NCI-H1417 treated with DMSO at 0.1 percent for 48 hours (cell line): Measurements from ENCODE around the gene POLR3F.
"Not testable (repeated sequence)": the region's sequence is repeated elsewhere in the genome, so short reads cannot be mapped to it uniquely, and the experiment has no call there.

Experiments
- DNase-seq: peaks from one replicate; lab custom pipeline; 2025; lab: John Stamatoyannopoulos, UW

Gene POLR3F

DNA sequence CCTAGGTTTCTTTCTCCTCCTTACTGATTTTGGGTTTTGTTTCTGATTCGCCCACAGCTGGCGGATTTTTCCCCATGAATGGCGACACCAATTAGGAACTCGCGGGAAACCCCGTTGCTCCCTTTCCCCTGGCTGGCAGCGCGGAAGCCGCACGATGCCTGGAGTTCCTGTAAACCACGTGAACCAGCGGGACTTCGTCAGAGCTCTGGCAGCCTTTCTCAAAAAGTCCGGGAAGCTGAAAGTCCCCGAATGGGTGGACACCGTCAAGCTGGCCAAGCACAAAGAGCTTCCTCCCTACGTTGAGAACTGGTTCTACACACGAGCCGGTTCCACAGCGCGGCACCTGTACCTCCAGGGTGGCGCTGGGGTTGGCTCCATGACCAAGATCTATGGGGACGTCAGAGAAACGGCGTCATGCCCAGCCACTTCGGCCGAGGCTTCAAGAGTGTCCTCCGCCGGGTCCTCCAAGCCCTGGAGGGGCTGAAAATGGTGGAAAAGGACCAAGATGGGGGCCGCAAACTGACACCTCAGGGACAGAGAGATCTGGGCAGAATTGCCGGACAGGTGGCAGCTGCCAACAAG lies 37.4 kb downstream of the POLR3F start:
- DNase-seq = no peak

DNA sequence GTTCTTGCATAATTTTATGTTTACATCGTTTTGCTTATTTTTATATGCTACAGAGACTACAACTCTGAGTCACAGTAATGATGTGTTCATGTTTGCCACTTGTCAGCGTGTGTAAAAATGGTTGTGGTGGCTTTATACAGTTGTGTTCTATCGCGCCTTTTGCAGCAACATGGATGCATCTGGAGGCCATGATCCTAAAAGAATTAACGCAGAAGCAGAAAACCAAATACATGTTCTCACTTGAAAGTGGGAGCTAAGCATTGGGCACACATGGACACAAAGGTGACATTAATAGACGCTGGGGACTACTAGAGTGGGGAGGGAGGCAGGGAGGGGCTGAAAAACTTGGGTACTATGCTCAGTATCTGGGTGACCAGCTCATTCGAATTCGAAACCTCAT lies 39.6 kb downstream of the POLR3F start:
- peak; percentile 20 for DNase-seq

DNA sequence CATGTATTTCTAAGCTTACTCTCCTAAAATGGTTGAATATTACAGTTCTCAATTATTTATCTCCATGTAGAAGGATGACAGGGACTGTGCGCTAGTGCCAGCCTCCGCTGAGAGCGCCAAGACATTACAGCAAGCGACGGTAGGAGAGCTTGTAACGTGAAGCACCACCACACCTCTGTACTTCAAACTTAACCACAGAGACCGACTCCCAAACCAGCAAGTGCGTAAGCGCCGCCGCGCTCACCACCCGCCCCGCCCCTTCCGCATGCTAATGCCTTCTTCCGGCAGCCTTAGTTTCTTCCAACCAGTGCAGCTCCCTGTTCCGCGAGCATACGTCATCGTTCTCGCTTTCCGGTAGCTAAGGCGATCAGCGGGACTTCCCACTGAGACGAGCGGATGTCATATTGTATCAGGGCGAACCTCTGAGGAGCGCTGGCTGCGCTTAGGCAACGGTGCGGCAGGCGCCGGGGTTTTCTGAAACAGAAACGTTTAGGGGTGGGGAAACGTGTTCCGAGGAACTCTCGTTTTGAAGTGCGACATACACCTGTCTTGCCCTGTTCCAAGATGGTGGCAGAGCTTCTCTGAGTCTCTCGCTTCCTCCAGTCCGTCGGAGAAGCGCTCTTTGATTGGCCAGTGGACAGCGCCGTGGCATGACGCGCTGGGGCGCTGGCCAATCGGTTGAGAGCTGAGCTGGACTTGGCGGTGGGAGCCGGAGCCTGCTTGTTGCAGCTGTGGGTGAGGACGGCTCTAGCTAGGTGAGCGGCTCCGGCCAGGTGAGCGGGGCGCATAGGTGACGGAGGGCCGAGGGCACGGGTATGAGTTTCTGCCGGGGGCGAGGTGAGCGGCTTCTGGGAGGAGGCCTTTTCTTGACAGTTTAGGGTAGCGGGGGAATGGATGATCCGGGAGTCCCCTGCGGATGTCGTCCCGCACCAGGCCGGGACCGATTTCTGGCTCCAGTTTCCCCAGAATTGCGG lies 40.3 kb downstream of the POLR3F start, which contains the start of gene SEC23B:
Gene SEC23B, plus strand, starts transcription at position 723 of the 974 bp plus-strand sequence. CDS start 2,896 bp downstream, outside the sequence.
- peak; percentile 97 for DNase-seq

DNA sequence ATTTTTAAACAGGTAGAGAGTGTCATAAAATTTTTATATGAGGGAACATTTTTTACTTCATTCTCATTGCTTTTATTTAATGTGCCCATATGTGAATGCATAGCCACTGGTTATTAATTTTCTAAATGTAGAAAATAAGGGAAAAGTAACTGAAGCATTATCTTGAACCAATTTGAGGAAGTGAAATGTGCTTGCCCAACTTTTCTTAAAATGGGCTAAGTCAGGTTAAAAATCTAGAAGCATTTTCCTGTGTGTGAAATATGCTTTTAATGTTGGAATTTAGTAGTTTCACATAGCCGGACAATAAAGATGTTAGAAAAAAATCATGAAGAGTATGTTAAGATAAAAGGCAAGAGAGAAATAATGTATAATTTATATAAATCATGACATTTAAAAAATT lies 44.4 kb downstream of the POLR3F start:
- DNase-seq = no peak

DNA sequence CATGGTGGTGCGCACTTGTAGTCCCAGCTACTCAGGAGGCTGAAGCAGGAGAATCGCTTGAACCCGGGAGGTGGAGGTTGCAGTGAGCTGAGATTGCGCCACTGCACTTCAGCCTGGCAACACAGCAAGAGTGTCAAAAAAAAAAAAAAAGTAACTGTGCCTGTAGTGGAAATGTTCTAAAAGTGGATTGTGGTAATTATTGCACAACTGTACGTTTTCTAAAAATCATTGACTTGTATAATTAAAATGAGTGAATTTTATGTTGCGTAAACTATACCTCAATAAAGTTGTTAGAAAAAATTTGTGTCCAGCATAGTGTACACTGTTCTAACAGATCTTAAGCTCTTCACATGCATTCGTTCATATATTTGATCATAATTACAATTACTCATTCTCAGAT lies 46.0 kb downstream of the POLR3F start:
- no peak for DNase-seq

DNA sequence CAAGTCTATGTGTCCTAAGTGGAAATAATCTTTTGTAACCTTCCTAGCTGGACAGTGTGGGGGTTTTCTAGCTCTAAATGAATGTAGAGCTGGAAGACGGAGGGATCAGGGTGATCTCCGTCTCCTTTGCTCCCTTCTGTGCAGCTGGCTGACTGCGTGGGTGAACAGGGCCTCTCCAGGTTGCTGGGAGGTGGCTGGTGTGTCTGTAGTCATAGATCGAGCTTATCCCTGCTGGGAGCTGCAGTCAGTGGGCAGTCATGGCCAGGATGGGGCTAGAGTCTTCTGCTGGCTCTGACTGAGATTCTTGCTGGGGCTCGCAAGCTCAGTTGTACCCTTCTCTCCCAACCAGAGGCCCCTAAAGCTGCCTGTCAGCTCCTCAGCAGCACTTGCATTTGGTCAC lies 46.9 kb downstream of the POLR3F start:
- DNase-seq = no peak

DNA sequence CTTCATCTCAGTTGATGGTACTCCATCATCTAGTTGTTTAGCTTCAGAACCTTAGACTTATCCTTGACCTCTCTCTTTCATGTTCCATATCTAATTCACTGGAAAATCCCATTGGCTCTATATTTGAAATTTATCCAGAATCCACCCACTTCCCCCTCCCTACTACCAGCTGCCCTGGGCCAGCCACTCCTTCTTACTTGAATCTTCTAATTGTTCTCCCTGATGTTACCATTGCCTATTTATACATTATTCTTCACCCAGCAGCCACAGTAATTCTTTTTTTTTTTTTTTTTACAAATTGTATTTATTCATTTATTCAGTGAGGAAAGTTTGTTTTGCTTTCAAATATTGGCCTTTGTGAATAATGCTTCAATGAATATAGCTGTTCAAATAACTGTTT lies 48.8 kb downstream of the POLR3F start:
- DNase-seq = no peak

DNA sequence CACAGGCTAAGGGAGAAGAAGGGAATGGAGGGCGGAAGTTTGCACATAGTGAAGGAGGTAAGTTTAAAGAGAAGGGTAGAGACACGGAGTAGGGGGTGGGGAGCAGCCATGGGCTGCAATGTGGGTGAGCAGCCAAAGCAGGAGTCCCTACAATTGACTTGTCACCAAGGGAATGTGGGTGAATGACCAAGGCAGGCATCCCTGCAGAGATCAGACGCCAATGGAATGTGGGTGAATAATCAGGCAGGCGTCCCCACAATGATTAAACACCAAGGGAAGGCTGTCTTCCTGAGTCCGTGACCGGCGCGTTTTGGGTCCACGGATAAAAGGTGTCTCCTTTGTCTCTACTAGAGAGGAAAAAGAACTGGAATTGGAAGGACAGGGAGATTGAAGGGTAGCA lies 54.9 kb downstream of the POLR3F start:
- DNase-seq = not testable (repeated sequence)

DNA sequence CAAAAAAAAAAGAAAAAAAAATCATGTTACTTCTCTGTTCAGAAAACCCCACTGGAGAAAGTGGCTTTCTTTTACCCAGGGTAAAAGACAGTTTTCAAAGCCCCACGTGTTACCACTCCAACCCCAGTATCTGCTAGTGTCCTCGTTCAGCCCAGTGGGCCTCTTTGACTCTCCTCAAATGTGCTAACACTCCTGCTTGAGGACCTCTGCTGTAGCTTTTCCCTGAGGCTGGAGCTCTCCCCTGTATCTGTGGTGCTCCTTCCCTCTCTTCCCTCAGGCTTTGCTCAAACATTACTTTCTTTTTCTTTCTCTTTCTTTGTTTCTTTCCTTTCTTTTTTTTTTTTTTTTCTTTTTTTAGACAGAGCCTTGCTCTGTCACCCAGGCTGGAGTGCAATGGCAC lies 55.9 kb downstream of the POLR3F start:
- DNase-seq = no peak

DNA sequence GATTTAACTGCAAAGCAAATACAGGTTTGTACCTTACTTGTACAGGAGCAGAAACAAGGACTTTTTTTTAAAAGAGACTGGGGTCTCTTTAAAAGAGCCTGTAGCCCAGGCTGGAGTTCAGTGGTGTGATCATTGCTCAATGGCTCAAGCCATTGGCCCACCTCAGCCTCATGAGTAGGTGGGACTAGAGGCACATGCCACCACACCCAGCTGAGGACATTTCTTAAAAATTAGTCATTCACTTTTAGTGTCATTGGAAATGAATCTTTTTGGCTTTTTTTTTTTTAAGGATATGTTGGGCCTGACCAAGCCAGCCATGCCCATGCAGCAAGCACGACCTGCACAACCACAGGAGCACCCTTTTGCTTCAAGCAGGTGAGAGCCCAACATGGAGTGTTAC lies 57.5 kb downstream of the POLR3F start:
- no peak for DNase-seq

DNA sequence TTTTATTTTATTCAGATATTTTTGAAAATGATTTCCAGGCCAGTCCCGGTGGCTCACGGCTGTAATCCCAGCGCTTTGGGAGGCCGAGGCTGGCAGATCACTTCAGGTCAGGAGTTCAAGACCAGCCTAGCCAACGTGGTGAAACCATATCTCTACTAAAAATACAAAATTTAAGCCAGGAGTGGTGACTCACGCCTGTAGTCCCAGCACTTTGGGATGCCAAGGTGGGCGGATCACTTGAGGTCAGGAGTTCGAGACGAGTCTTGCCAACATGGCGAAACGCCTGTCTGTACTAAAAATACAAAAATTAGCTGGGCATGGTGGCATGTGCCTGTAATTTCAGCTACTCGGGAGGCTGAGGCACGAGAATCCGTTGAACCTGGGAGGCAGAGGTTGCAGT lies 59.6 kb downstream of the POLR3F start:
- not testable (repeated sequence) for DNase-seq

DNA sequence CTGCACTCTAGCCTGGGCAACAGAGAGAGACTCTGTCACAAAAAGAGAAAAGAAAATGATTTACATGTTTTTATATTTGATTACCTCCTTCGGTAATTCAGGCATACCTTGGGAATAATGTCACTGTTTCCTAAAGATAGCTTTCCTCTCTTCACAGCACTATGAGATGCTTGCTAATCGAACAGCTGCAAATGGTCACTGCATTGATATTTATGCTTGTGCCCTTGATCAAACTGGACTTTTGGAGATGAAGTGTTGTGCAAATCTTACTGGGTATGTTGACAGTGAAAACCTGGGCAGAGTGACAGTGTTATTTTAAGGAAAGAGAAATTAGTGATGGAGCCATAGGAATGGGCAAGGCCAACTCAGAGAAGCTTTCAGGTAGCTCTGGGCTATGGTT lies 60.1 kb downstream of the POLR3F start:
- DNase-seq = no peak

DNA sequence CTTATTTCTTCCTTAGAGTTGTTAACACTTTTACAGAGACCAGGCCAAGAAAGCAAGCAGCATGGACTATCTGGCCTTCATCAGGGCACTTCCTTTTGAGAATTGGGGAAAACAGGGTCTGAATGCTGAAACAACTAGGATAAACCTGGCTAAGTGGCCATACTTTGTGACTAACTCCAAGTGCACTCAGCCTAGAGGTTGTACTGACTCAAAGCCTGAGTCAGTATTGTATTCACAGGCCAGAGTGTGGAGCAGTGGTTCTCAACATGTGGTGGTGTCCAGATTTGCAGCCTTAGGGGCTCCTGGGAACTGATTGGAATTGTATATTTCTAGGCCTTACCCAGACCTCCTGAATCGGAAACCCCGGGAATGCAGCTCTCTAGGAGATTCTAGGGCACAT lies 60.6 kb downstream of the POLR3F start:
- no peak for DNase-seq

DNA sequence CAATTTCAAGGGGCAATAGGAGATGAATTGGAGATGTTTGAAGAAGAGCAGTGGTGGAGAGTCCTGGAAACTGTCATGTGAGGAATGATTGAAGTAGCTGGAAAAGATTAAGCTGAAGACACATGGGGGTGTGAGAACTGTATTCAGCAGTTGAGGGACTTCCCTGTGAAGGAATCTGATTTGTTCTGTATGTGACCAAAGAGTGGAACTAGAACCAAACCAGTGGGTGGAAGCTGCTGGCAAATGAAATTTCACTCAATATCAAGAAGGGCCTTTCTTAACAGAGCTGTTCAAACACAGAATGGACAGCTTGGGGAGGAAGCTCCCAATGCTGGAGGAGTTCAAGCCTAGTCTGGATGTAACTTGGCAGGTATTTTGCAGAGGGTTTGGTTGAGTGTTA lies 61.9 kb downstream of the POLR3F start:
- DNase-seq = no peak

DNA sequence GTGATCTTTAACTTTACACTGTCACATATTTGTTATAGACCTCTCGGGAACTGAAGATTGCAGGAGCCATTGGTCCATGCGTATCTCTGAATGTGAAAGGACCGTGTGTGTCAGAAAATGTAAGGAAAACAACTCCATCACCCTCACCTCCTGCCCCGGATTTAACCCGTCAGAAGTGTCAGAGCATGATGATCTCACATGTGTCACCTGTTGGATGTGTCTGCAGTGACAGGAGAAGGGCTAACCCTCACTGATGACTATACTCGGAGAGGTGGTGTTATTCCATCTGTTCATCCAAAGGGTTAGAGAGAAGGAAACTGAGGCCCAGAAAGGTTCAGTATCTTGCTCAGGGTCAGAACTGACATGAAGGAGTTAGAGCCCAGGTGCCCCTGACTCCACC lies 65.4 kb downstream of the POLR3F start:
- DNase-seq = no peak

DNA sequence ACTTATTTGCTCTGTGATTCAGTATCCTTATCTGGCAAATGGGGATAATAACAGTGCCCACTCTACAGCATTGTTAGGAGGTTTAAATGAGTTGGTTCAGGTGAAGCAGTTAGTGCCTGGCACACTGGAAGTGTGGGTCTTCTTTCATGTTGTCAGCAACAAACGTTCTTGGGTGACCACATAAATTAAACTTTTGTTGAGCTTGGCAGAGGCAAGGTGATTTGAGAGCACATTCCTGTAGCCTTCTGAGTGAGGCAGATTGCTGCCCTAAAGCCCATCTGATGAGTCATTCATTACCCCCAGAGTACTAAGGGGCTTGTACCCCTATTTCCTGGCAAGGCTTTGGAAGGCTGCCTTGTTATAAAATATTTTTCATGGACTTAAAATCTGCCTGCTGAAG lies 66.3 kb downstream of the POLR3F start:
- no peak for DNase-seq

DNA sequence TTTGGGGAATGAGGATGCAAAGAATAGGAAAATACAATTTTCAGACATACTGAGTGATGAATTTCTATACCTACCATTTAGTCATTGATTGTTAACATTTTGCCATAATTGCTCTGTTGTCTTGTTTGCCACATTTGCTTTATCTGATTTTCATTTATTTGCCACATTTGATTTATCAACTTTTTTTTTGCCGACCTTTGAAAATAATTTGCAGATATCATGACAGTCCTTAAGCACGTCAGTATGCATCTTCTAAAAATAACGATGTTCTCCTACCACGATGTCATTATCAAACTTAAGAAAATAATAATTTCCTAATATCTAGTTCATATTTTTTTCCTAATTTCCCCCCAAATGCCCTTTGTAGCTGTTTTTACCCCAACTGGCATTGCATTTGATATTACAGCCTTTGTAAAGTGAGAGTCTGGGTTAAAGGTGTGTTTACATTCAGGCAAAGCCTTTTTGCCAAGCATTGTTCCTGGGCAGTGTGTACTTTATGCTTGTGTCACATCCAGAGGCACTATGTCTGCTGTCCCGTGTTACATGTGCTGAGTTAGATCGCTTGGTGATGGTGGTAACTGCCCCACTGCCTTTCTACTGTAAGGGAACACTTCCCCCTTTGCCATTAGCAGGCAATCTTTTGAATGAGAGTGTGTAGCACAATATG lies 66.9 kb downstream of the POLR3F start:
- no peak for DNase-seq
